HCT116 (cell line): ENCODE data around the gene NAA35. TPM values are rescaled to one million over a fixed set of nuclear protein-coding genes. Genes with fewer than 3 reads are reported as not detected.
"Not testable (repeated sequence)": the region's sequence is repeated elsewhere in the genome, so short reads cannot be mapped to it uniquely, and the experiment has no call there.

Experiments used
- ATAC-seq: fragments of 200-7000 bp; cut with Tn5 transposase; 2 replicates; pipeline ENCODE4 v1.9.1; 2020; ENCODE audit warnings: mild to moderate bottlenecking, moderate library complexity
- BruUV-seq: library from RNA; stranded (reverse); fragments of 400-500 nt; replicated peaks from 2 replicates; lab custom pipeline; 2021; lab: Mats Ljungman, UMichigan
- CTCF ChIA-PET: fragments of 300-600 bp; sonication (Branson Sonifier 250); formaldehyde crosslinking; loops from one replicate; lab custom pipeline; 2021; ENCODE audit warnings: antibody characterized with exemption; lab: Charles Lee
- POLR2A ChIA-PET: fragments of 300-600, 350-600 bp; sonication (Branson Sonifier 250); formaldehyde crosslinking; loops from one replicate; lab custom pipeline; 2021; ENCODE audit warnings: antibody characterized with exemption; lab: Charles Lee
- RAD21 ChIA-PET, 2 experiments: fragments of 300-600 bp; sonication (Branson Sonifier 250); formaldehyde crosslinking; loops; one replicate each; lab custom pipeline; 2023; ENCODE audit warnings: low total read pairs in 2 of 2; ENCODE audit not compliant: uncharacterized antibody in 2 of 2, unreplicated experiment in 2 of 2, low non-redundant PET in 1 of 2; lab: Charles Lee
- DNase-seq: peaks from one replicate; pipeline ENCODE4 v3.0.0-alpha.2; 2010; ENCODE audit warnings: low read depth, low spot score
- H2AFZ ChIP-seq: fragments of 200-600 bp; shearing (Covaris generic), sonication (generic); 2 replicates; pipeline ENCODE4 v1.6.1; 2017; ENCODE audit warnings: low read depth, mixed run types, mixed read lengths, antibody characterized with exemption, low read length; ENCODE audit not compliant: poor library complexity, severe bottlenecking
- H3K27ac ChIP-seq: 2 replicates; pipeline ENCODE4 v1.5.1; 2012; ENCODE audit warnings: low read depth, low read length
- H3K27me3 ChIP-seq: fragments of 200-600 bp; sonication (generic); 2 replicates; pipeline ENCODE4 v1.6.1; 2016; ENCODE audit warnings: mixed run types, low read length, mixed read lengths; ENCODE audit not compliant: insufficient read depth
- H3K36me3 ChIP-seq, 2 experiments: fragments of 200-500 bp in 1 of 2; fragments of 200-600 bp in 1 of 2; sonication (Bioruptor generic) in 1 of 2; sonication (generic) in 1 of 2; 2 replicates each; pipeline versions ENCODE4 v1.5.1 to v1.6.1; 2014 to 2016; ENCODE audit warnings: low read length in 2 of 2, inconsistent platforms in 1 of 2, mixed read lengths in 1 of 2, mixed run types in 1 of 2; ENCODE audit not compliant: insufficient read depth in 2 of 2, control insufficient read depth in 1 of 2
- H3K4me1 ChIP-seq, 2 experiments: fragments of 200-600 bp in 1 of 2; sonication (generic) in 1 of 2; 2 replicates each; pipeline versions ENCODE4 v1.5.1 to v1.6.1; 2012 to 2017; ENCODE audit warnings: low read length in 2 of 2, inconsistent platforms in 1 of 2, mild to moderate bottlenecking in 1 of 2, mixed read lengths in 1 of 2, mixed run types in 1 of 2, moderate library complexity in 1 of 2; ENCODE audit not compliant: insufficient read depth in 2 of 2, control insufficient read depth in 1 of 2
- H3K4me2 ChIP-seq: fragments of 200-600 bp; sonication (generic); 2 replicates; pipeline ENCODE4 v1.6.1; 2017; ENCODE audit warnings: mixed run types, low read length, mixed read lengths
- H3K4me3 ChIP-seq, 2 experiments: fragments of 200-600 bp in 1 of 2; sonication (generic) in 1 of 2; replicated peaks in 1 of 2; 2 replicates each; pipeline ENCODE4 v1.5.1; 2011 to 2016; ENCODE audit warnings: low read length in 2 of 2, control low read depth in 1 of 2, low read depth in 1 of 2, mild to moderate bottlenecking in 1 of 2, mixed read lengths in 1 of 2, mixed run types in 1 of 2
- H3K79me2 ChIP-seq: fragments of 200-600 bp; sonication (generic); 2 replicates; pipeline ENCODE4 v1.6.1; 2017; ENCODE audit warnings: mild to moderate bottlenecking, mixed run types, low read length, moderate library complexity, mixed read lengths; ENCODE audit not compliant: insufficient read depth
- H3K9ac ChIP-seq: fragments of 200-600 bp; sonication (generic); 2 replicates; pipeline ENCODE4 v1.6.1; 2016; ENCODE audit warnings: low read length, mixed read lengths
- H3K9me2 ChIP-seq: fragments of 200-600 bp; sonication (generic), shearing (Covaris generic); 2 replicates; pipeline ENCODE4 v1.6.1; 2017; ENCODE audit warnings: mixed run types, mild to moderate bottlenecking, moderate library complexity; ENCODE audit not compliant: insufficient read depth
- H3K9me3 ChIP-seq, 2 experiments: fragments of 200-500 bp in 1 of 2; fragments of 200-600 bp in 1 of 2; sonication (Bioruptor generic) in 1 of 2; sonication (generic) in 1 of 2; 2 replicates each; pipeline ENCODE4 v1.6.1; 2014 to 2017; ENCODE audit warnings: low read length in 2 of 2, mixed read lengths in 2 of 2, inconsistent platforms in 1 of 2, low read depth in 1 of 2, mild to moderate bottlenecking in 1 of 2, mixed run types in 1 of 2, moderate library complexity in 1 of 2; ENCODE audit not compliant: control insufficient read depth in 1 of 2, insufficient read depth in 1 of 2
- H4K20me1 ChIP-seq: fragments of 200-600 bp; sonication (generic), shearing (Covaris generic); 2 replicates; pipeline ENCODE4 v1.6.1; 2017; ENCODE audit warnings: mixed run types, mild to moderate bottlenecking, moderate library complexity; ENCODE audit not compliant: insufficient read depth
- CEBPB ChIP-seq: IDR thresholded peaks from 2 replicates; pipeline ENCODE4 v1.6.1; 2012; ENCODE audit warnings: low read depth
- EZH2 ChIP-seq: fragments of 200-600 bp; sonication (generic); IDR thresholded peaks from 2 replicates; pipeline ENCODE4 v1.6.1; 2017; ENCODE audit warnings: antibody characterized with exemption, mixed run types
- RAD21 ChIP-seq: IDR thresholded peaks from 2 replicates; pipeline ENCODE4 v1.6.1; 2012; ENCODE audit warnings: low read depth, mild to moderate bottlenecking
- SIN3A ChIP-seq: IDR thresholded peaks from 2 replicates; pipeline ENCODE4 v1.6.1; 2012; ENCODE audit warnings: low read depth
- SP1 ChIP-seq: IDR thresholded peaks from 2 replicates; pipeline ENCODE4 v1.6.1; 2012; ENCODE audit warnings: low read depth
- SRF ChIP-seq: IDR thresholded peaks from 2 replicates; pipeline ENCODE4 v1.6.1; 2012; ENCODE audit warnings: low read depth
- intact Hi-C: fragments of 100-400 bp; cut with micrococcal nuclease; formaldehyde crosslinking; loops from 2 replicates; pipeline ENCODE4 v1.10.0; 2022
- total RNA-seq: library from RNA; stranded (reverse); gene quantifications from one replicate; pipeline ENCODE4 v1.2.1, GENCODE V29; 2021; ENCODE audit not compliant: unreplicated experiment
- TF ChIP-seq, protein P1 (sequence below): IDR thresholded peaks from 2 replicates; pipeline ENCODE4 v1.6.1; 2012; ENCODE audit warnings: low read depth
- TF ChIP-seq, protein P2 (sequence below): IDR thresholded peaks from 2 replicates; pipeline ENCODE4 v1.6.1; 2012

NAA35 gene
- total RNA-seq, 1 experiment from 2014 or later, result 37.0 TPM

DNA sequence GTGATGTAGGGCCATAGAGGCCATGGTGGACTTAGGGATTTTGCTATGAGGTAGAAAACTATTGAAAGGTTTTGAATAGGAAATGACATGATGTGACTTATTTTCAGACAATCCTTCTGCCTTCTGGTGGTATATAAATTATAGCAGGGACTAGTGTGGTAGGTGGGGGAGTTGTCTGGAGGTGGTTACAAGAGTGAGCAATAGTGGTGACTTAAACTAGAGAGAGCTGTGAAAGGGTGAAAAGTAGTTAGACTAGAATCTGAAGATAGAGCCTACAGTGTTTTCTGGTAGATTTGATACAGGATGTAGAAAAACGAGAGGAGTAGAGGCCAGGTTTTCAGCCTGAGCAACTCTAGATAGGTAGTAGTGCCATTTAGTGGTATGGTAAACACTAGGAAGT, 32.3 kb downstream of the NAA35 start (continued):
- TF ChIP-seq, protein P1, sequence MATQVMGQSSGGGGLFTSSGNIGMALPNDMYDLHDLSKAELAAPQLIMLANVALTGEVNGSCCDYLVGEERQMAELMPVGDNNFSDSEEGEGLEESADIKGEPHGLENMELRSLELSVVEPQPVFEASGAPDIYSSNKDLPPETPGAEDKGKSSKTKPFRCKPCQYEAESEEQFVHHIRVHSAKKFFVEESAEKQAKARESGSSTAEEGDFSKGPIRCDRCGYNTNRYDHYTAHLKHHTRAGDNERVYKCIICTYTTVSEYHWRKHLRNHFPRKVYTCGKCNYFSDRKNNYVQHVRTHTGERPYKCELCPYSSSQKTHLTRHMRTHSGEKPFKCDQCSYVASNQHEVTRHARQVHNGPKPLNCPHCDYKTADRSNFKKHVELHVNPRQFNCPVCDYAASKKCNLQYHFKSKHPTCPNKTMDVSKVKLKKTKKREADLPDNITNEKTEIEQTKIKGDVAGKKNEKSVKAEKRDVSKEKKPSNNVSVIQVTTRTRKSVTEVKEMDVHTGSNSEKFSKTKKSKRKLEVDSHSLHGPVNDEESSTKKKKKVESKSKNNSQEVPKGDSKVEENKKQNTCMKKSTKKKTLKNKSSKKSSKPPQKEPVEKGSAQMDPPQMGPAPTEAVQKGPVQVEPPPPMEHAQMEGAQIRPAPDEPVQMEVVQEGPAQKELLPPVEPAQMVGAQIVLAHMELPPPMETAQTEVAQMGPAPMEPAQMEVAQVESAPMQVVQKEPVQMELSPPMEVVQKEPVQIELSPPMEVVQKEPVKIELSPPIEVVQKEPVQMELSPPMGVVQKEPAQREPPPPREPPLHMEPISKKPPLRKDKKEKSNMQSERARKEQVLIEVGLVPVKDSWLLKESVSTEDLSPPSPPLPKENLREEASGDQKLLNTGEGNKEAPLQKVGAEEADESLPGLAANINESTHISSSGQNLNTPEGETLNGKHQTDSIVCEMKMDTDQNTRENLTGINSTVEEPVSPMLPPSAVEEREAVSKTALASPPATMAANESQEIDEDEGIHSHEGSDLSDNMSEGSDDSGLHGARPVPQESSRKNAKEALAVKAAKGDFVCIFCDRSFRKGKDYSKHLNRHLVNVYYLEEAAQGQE, result no peak
- TF ChIP-seq SP1 (no peak), SIN3A (no peak), SRF (no peak), RAD21 (no peak), EZH2 (no peak), CEBPB (no peak)
- TF ChIP-seq, protein P2, sequence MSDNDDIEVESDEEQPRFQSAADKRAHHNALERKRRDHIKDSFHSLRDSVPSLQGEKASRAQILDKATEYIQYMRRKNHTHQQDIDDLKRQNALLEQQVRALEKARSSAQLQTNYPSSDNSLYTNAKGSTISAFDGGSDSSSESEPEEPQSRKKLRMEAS, result no peak

DNA sequence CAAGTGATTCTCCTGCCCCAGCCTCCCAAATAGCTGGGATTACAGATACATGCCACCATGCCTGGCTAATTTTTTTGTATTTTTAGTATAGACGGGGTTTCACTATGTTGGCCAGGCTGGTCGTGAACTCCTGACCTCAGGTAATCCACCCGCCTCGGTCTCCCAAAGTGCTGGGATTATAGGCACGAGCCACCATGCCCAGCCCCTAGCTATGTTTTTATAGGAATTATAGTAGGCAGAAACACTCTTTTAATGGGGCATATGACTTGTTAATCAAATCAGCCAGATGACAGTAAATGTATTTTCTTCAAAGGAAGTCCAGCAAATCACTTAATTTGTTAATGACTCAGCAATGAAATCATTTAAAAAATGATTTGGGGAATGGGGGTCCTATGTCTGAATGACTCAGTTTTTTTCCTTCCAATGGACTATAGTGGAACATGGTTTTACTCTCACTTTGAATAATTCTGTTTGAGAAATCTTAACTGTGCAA, 33.2 kb downstream of the NAA35 start:
- intact Hi-C loops, H2AFZ ChIP-seq, H3K27me3 ChIP-seq, H3K9me3 ChIP-seq, H3K27ac ChIP-seq, CTCF ChIA-PET, H3K9ac ChIP-seq, H4K20me1 ChIP-seq, RAD21 ChIA-PET, H3K4me3 ChIP-seq, H3K79me2 ChIP-seq, BruUV-seq, H3K9me2 ChIP-seq, H3K4me1 ChIP-seq, H3K4me2 ChIP-seq, POLR2A ChIA-PET, ATAC-seq, DNase-seq: not testable (repeated sequence)
- H3K36me3 ChIP-seq, result peaks cover 20 to 54% of the 10 kb centered on the region in 2 experiments; a peak in 3 of 4 replicates
